ENCODE data around the gene STPG3. TPM values are rescaled to one million over a fixed set of nuclear protein-coding genes. Genes with fewer than 3 reads are reported as not detected.

The STPG3 gene
- total and polyA plus RNA-seq, 4 donors = not detected

- Histone ChIP-seq H3K4me3 (ENCODE audit: low read depth in 1 of 3, low read length in 3 of 3) (peak overlapping the region in 1 of 3 donors; percentile 26), H3K27me3 (ENCODE audit: control insufficient read depth in 4 of 4, insufficient read depth in 4 of 4, low read length in 3 of 4) (no peaks in the 10 kb centered on the region), H3K9me3 (ENCODE audit: control insufficient read depth in 4 of 4, low read length in 3 of 4) (no peaks in the 10 kb centered on the region), H3K9ac (ENCODE audit: low read depth in 1 of 2, low read length in 2 of 2) (peak overlapping the region in 1 of 2 donors; percentile 42), H3K4me1 (ENCODE audit: control insufficient read depth in 4 of 4, insufficient read depth in 4 of 4, low read length in 3 of 4) (peaks cover 3 to 34% (median 16%) of the 10 kb centered on the region in 4 donors), H3K36me3 (ENCODE audit: control insufficient read depth in 4 of 4, insufficient read depth in 3 of 4, low read depth in 1 of 4, low read length in 3 of 4) (no peaks in the 10 kb centered on the region), H3K27ac (ENCODE audit: low read depth in 1 of 2, low read length in 2 of 2) (peak overlapping the region; percentile 26 to 34)
- peak; percentile 32 for DNase-seq (ENCODE audit: low spot score)
- WGBS = 45% methylated on average over 29 of the region's 29 CpGs
- TF ChIP-seq MAX (IDR thresholded peaks at IDR 0.05) (no peak), FOXA2 (IDR thresholded peaks at IDR 0.05) (no peak), RXRA (IDR thresholded peaks at IDR 0.05) (no peak), RAD21 (IDR thresholded peaks at IDR 0.05) (no peak), NR2F2 (IDR thresholded peaks at IDR 0.05) (no peak), REST (IDR thresholded peaks at IDR 0.05) (no peak), CTCF (IDR thresholded peaks at IDR 0.05; ENCODE audit: low read depth, low read length, missing input control) (no peak), ATF3 (IDR thresholded peaks at IDR 0.05) (no peak), GABPA (IDR thresholded peaks at IDR 0.05 in 1 of 2, conservative IDR thresholded peaks at IDR 0.05 in 1 of 2) (no peak), FOXA1 (IDR thresholded peaks at IDR 0.05) (no peak), HNF4G (IDR thresholded peaks at IDR 0.05) (no peak), TAF1 (conservative IDR thresholded peaks at IDR 0.05) (no peak), SP1 (IDR thresholded peaks at IDR 0.05) (no peak)
Measured at GRCh38 chr9:137293482-137294090, 42.5 kb downstream of the STPG3 start.

- Histone ChIP-seq H3K4me3 (ENCODE audit: low read depth in 1 of 3, low read length in 3 of 3) (peak overlapping the region in 1 of 3 donors; percentile 26), H3K9ac (ENCODE audit: low read depth in 1 of 2, low read length in 2 of 2) (peak overlapping the region in 1 of 2 donors; percentile 42), H3K36me3 (ENCODE audit: control insufficient read depth in 4 of 4, insufficient read depth in 3 of 4, low read depth in 1 of 4, low read length in 3 of 4) (no peaks in the 10 kb centered on the region), H3K27me3 (ENCODE audit: control insufficient read depth in 4 of 4, insufficient read depth in 4 of 4, low read length in 3 of 4) (peaks cover 0 to under 1% (median 0%) of the 10 kb centered on the region in 4 donors), H3K4me1 (ENCODE audit: control insufficient read depth in 4 of 4, insufficient read depth in 4 of 4, low read length in 3 of 4) (peaks cover 3 to 39% (median 16%) of the 10 kb centered on the region in 4 donors), H3K9me3 (ENCODE audit: control insufficient read depth in 4 of 4, low read length in 3 of 4) (no peaks in the 10 kb centered on the region), H3K27ac (ENCODE audit: low read depth in 1 of 2, low read length in 2 of 2) (peak overlapping the region; percentile 26 to 34)
- 22% methylated on average over 11 of the region's 11 CpGs for WGBS
- TF ChIP-seq FOXA2 (IDR thresholded peaks at IDR 0.05) (no peak), YY1 (IDR thresholded peaks at IDR 0.05) (peak; percentile 34), ATF3 (IDR thresholded peaks at IDR 0.05) (no peak), TAF1 (conservative IDR thresholded peaks at IDR 0.05) (no peak), HNF4A (conservative IDR thresholded peaks at IDR 0.05) (no peak), SP1 (IDR thresholded peaks at IDR 0.05) (no peak), MAX (IDR thresholded peaks at IDR 0.05) (peak; percentile 26)
- DNase-seq (ENCODE audit: low spot score) = peak; percentile 34
Measured at GRCh38 chr9:137294091-137294680, 43.1 kb downstream of the STPG3 start.

All from liver (tissue), 9 donors.